Calu3 (cell line): ENCODE results near the gene MUTYH. TPM values are rescaled to one million over a fixed set of nuclear protein-coding genes. Genes with fewer than 3 reads are reported as not detected.

Experiments
- BruUV-seq: library from RNA; stranded (reverse); fragments of 400-500 nt; replicated peaks from 2 replicates; lab custom pipeline; 2021; lab: Mats Ljungman, UMichigan
- CTCF ChIA-PET: fragments of 300-600 bp; sonication (Branson Sonifier 250); formaldehyde crosslinking; loops from one replicate; lab custom pipeline; 2022; ENCODE audit warnings: antibody characterized with exemption; lab: Charles Lee
- DNase-seq: peaks from one replicate; pipeline ENCODE4 v3.0.0; 2022
- H3K27ac Mint-ChIP-seq: one replicate; pipeline ENCODE4 v1.8.0; 2022; ENCODE audit warnings: mixed read lengths; ENCODE audit not compliant: unreplicated experiment
- H3K27me3 Mint-ChIP-seq: one replicate; pipeline ENCODE4 v1.8.0; 2022; ENCODE audit warnings: mixed read lengths; ENCODE audit not compliant: unreplicated experiment
- H3K36me3 Mint-ChIP-seq: one replicate; pipeline ENCODE4 v1.8.0; 2022; ENCODE audit warnings: mild to moderate bottlenecking, moderate library complexity, mixed read lengths; ENCODE audit not compliant: insufficient read depth, unreplicated experiment
- H3K4me1 Mint-ChIP-seq: one replicate; pipeline ENCODE4 v1.8.0; 2022; ENCODE audit warnings: mild to moderate bottlenecking, low read depth, mixed read lengths; ENCODE audit not compliant: unreplicated experiment
- H3K4me3 Mint-ChIP-seq: one replicate; pipeline ENCODE4 v1.8.0; 2022; ENCODE audit warnings: mild to moderate bottlenecking, low read depth, moderate library complexity, mixed read lengths; ENCODE audit not compliant: unreplicated experiment
- H3K9me3 Mint-ChIP-seq: one replicate; pipeline ENCODE4 v1.8.0; 2022; ENCODE audit warnings: low read depth, mixed read lengths; ENCODE audit not compliant: unreplicated experiment
- CTCF ChIP-seq: fragments of 200-600 bp; IDR thresholded peaks from one replicate; pipeline ENCODE4 v1.8.0; 2022; ENCODE audit warnings: antibody characterized with exemption; ENCODE audit not compliant: unreplicated experiment
- intact Hi-C: fragments of 100-400 bp; cut with micrococcal nuclease; formaldehyde crosslinking; loops from one replicate; pipeline ENCODE4 v1.10.0; 2022; ENCODE audit not compliant: unreplicated experiment
- total RNA-seq: library from RNA; stranded (reverse); gene quantifications from 2 replicates; pipeline ENCODE4 v1.2.3, GENCODE V29; 2022

The MUTYH gene
- total RNA-seq, 1 experiment from 2014 or later, result 48.1 TPM

GRCh38 chr1:45355683-45356082, 15.4 kb upstream of the MUTYH start:
- H3K4me1 Mint-ChIP-seq, result peaks cover 17% of the 10 kb centered on the region
- CTCF ChIA-PET, result interaction anchor here (0.9 to 2.9 kb wide), 3 partner anchors 16 to 145 kb away, joined by 3 to 16 read pairs (median 3); partner anchors contain the start of genes MMACHC, MUTYH and TOE1
- H3K4me3 Mint-ChIP-seq, result no peak overlapping the region
- H3K27ac Mint-ChIP-seq, result no peak overlapping the region
- no peaks in the 10 kb centered on the region for H3K36me3 Mint-ChIP-seq
- DNase-seq, result no peak
- BruUV-seq, result no TSS peak
- no peak for TF ChIP-seq CTCF
- no peaks in the 10 kb centered on the region for H3K27me3 Mint-ChIP-seq
- H3K9me3 Mint-ChIP-seq, result no peaks in the 10 kb centered on the region
- intact Hi-C loops, result no loop called here

GRCh38 chr1:45354838-45355237, 14.6 kb upstream of the MUTYH start:
- intact Hi-C loops, result no loop called here
- no peak for DNase-seq
- CTCF ChIA-PET, result no interaction called here
- no peaks in the 10 kb centered on the region for H3K36me3 Mint-ChIP-seq
- no peaks in the 10 kb centered on the region for H3K27me3 Mint-ChIP-seq
- BruUV-seq, result no TSS peak
- no peak overlapping the region for H3K27ac Mint-ChIP-seq
- H3K9me3 Mint-ChIP-seq, result no peaks in the 10 kb centered on the region
- H3K4me1 Mint-ChIP-seq, result peaks cover 17% of the 10 kb centered on the region
- H3K4me3 Mint-ChIP-seq, result no peak overlapping the region
- no peak for TF ChIP-seq CTCF

GRCh38 chr1:45353685-45354084, 13.4 kb upstream of the MUTYH start:
- no peaks in the 10 kb centered on the region for H3K9me3 Mint-ChIP-seq
- TF ChIP-seq CTCF, result no peak

GRCh38 chr1:45351508-45351907, 11.3 kb upstream of the MUTYH start:
- peaks cover 26% of the 10 kb centered on the region for H3K4me1 Mint-ChIP-seq
- H3K9me3 Mint-ChIP-seq, result no peaks in the 10 kb centered on the region
- no peak for DNase-seq
- CTCF ChIA-PET, result no interaction called here
- H3K27me3 Mint-ChIP-seq, result no peaks in the 10 kb centered on the region
- no peak for TF ChIP-seq CTCF
- no TSS peak for BruUV-seq
- H3K36me3 Mint-ChIP-seq, result no peaks in the 10 kb centered on the region
- no peak overlapping the region for H3K27ac Mint-ChIP-seq
- no peak overlapping the region for H3K4me3 Mint-ChIP-seq
- intact Hi-C loops, result no loop called here

More at GRCh38 chr1:45353685-45354084, 13.4 kb upstream of the MUTYH start:
- intact Hi-C loops, result no loop called here
- no peak overlapping the region for H3K27ac Mint-ChIP-seq
- H3K27me3 Mint-ChIP-seq, result no peaks in the 10 kb centered on the region
- DNase-seq, result no peak
- no TSS peak for BruUV-seq
- H3K36me3 Mint-ChIP-seq, result no peaks in the 10 kb centered on the region
- CTCF ChIA-PET, result interaction anchor here (0.6 to 0.7 kb wide), 2 partner anchors 81 to 129 kb away, joined by 3 to 4 read pairs; no protein-coding TSS in a partner anchor
- no peak overlapping the region for H3K4me3 Mint-ChIP-seq
- peaks cover 21% of the 10 kb centered on the region for H3K4me1 Mint-ChIP-seq
